NK-92 (cell line): ENCODE data around the gene TMEM223.
"Not testable (repeated sequence)": the region's sequence is repeated elsewhere in the genome, so short reads cannot be mapped to it uniquely, and the experiment has no call there.

Experiments
- DNase-seq: peaks from one replicate; lab custom pipeline; 2025; ENCODE audit not compliant: unreplicated experiment; lab: John Stamatoyannopoulos, UW

The TMEM223 gene

DNA sequence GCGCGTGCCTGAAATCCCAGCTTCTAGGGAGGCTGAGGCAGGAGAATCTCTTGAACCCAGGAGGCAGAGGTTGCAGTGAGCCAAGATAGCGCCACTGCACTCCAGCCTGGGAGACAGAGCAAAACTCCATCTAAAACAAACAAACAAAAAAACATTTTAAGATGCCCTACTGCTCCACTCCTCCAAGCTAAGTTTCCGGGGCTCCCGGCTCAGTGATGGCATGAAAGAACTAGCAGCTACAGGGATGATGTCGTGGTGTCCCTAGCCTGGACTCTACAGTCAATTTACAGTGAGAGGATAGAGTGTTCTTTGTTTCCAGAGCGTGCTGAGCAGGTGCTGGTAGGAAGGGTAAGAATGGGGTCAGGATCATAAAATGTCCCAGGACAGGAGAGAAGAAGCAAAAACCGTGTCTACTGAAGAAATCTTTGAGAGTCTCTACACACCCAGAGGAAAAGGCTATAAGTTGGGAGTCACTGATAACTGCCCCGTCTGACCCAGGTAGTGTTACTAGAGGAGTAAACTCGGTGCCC lies 36.7 kb downstream of the TMEM223 start:
- no peak for DNase-seq

DNA sequence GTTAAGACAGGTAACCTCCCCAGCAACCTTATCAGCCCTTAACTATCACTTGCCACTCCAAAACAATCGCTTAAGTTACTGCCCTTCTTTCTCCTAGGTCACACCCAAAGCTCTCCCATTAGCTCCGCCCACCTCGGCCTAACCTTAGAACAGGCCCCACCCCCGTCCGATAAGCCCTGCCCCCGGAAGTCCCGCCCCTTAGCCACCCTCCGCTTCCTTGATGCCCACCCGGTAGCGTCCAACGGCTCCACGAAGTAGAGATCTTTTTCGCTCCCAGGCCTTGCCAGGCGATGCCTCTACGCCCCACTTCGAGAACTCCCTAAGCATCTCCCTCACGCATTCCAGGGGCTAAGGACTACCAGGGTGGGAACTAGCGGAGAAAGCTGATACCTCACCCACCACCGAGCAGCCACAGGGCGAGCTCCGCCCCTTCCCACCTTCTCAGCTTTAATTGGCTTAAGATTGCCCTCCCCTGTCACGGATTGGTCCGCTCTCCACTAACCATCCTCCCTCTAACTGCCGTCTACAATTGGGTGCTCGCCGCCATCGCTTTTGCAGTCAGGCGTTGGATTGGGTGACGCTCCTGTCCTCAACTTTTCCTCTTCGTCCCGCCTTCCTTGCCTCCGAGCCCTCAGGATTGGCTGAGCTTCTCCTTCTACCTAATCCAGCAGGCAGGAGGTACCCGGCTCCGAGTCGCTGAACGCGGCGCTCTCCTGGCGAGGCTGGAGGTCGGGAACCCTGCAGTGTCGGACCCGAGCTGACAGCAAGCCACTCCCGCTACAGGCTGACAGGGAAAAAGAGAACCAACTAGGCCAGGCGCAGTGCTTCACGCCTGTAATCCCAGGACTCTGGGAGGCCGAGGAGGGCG lies 37.8 kb downstream of the TMEM223 start, which contains the start of gene ZBTB3:
TSS of gene ZBTB3 (minus strand) at position 425 of the 868 bp plus-strand sequence. CDS start 496 bp downstream, outside the sequence.
- DNase-seq = peak; percentile 82

DNA sequence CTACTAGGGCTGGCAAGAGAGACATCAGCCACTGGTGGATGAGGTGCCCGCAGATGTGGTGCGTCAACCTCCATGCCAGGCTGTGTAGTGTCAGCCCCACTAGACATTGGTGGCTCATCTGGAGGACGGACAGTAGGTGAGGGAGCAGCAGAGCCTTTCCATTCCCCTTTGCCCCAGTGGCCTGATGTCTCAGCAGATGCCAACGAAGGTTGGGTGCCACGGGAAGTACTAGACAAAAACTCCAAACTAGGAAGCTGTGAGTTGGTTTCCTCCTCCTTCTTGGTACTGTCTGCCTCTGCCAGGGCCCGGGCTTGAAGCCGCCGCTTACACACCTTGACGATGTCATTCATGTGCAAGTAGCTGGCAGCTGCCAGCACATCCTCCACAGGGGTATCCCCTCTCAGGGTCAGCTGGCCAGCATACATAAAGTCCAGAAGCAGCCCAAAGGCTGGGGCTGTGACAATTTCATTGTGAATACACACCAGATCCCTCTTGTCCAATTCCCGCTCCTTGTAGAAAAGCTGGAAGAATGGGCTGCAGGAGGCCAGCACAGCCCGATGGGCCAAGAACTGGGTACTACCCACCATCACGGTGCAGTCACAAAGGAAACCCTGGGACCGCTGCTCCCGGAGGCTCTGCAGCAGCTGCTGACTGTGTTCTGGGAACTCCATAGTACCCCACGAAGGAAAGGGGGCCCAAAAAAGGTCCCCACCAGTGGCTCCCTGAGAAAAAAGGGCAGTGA lies 38.6 kb downstream of the TMEM223 start:
- DNase-seq = no peak

DNA sequence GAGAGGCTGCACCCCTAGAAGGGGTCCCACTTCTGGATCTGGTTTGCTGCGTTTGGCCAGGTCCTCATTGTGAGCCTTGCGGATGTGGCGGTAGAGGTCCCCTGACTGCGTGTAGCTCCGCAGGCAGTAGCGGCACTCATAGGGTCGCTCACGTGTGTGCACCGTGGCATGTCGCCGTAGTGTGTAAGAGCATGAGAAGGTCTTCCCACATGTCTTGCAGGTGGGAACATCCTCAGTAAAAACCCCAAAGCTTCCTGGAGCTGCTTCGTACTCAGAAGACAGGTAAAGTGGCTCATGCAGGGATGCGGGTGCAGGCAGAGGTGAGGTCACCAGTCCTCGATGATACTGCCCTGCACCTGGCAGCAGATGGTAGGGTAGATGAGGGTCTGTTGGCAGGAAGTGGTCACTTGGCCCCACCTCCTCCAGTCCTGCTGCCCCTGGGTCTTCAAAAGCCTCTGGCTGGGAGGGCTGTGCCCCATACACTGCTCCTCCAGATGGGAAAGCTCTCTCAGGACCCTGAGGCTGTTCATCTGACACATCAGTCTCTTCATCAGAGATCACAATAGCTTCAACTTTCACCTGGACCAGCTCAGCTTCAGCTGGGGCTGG lies 39.5 kb downstream of the TMEM223 start:
- DNase-seq = no peak

DNA sequence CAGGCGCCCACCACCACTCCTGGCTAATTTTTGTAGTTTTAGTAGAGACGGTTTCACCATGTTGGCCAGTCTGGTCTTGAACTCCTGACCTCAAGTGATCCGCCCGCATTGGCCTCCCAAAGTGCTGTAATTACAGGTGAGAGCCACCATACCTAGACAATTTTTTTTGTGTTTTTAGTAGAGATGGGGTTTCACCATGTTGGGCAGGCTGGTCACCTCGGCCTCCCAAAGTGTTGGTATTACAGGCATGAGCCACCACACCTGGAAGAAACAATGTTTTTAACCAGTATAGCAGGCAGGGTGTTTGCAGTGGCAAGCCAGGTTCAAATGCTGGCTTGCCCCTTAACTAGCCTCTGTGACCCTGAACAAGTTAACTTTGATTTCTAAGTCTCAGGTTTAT lies 41.9 kb downstream of the TMEM223 start:
- not testable (repeated sequence) for DNase-seq

DNA sequence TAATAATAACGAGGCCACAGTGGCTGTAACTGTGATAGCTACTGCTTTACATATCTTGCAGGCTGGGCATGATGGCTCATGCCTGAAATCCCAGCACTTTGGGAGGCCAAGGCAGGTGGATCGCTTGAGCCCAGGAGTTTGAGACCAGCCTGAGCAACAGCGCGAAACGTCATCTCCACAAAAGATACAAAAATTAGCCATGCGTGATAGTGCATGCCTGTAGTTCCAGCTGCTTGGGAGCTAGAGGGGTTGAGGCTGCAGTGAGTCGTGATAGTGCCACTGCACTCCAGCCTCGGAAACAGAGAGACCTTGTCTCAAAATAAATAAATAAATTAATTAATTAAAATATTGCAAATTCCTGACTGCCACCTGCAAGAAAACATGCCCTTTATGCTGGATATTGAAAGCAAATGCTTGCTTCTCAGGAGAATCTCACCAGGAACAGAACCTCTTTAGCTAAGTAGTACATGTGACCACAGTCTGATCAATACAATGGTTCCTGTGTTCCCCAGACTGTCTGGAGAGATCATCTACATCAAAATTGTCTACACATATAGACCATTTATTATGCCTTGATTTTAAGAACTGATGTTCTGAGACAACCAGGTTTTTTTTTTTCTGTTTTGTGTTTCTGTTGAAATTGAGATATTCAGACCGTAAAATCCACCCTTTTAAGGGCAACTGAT lies 44.2 kb downstream of the TMEM223 start:
- no peak for DNase-seq
